Activated B cell treated with CpG ODN at 0.5 μM for 24 hours (primary cell): ENCODE measurements around the gene PPP3R1. TPM values are rescaled to one million over a fixed set of nuclear protein-coding genes. Genes with fewer than 3 reads are reported as not detected.

Source experiments
- ATAC-seq: fragments of 200-7000 bp; cut with Tn5 transposase; one replicate; pipeline ENCODE4 v1.10.0; 2021; ENCODE audit warnings: low read depth, mild to moderate bottlenecking, moderate library complexity
- CTCF ChIA-PET: fragments of 350-600 bp; sonication (Branson Sonifier 250); formaldehyde crosslinking; loops from one replicate; lab custom pipeline; 2021; ENCODE audit warnings: antibody characterized with exemption; lab: Charles Lee
- POLR2A ChIA-PET: fragments of 350-600 bp; sonication (Branson Sonifier 250); formaldehyde crosslinking; loops from one replicate; lab custom pipeline; 2021; ENCODE audit warnings: antibody characterized with exemption; lab: Charles Lee
- DNase-seq: peaks from one replicate; pipeline ENCODE4 v3.0.0; 2022
- H3K27ac Mint-ChIP-seq: one replicate; pipeline ENCODE4 v1.8.0; 2020; ENCODE audit warnings: mixed read lengths
- H3K27me3 Mint-ChIP-seq: one replicate; pipeline ENCODE4 v1.8.0; 2021; ENCODE audit warnings: mixed read lengths
- H3K36me3 Mint-ChIP-seq: one replicate; pipeline ENCODE4 v1.8.0; 2021; ENCODE audit warnings: low read depth, mixed read lengths
- H3K4me1 Mint-ChIP-seq: one replicate; pipeline ENCODE4 v1.8.0; 2021; ENCODE audit warnings: mixed read lengths
- H3K4me3 Mint-ChIP-seq: one replicate; pipeline ENCODE4 v1.8.0; 2020; ENCODE audit warnings: mild to moderate bottlenecking, mixed read lengths
- H3K9me3 Mint-ChIP-seq: one replicate; pipeline ENCODE4 v1.8.0; 2020; ENCODE audit warnings: mixed read lengths
- CTCF ChIP-seq: fragments of 200-600 bp; IDR thresholded peaks from one replicate; pipeline ENCODE4 v1.8.0; 2022; ENCODE audit warnings: antibody characterized with exemption, mild to moderate bottlenecking
- intact Hi-C: fragments of 100-400 bp; cut with micrococcal nuclease; formaldehyde crosslinking; loops from one replicate; pipeline ENCODE4 v1.15.1; 2024
- total RNA-seq: library from RNA; stranded (reverse); gene quantifications from 2 replicates; pipeline ENCODE4 v1.2.3, GENCODE V29; 2022

The PPP3R1 gene
- total RNA-seq, 1 donor from 2014 or later = 53.5 TPM

- Mint-ChIP-seq H3K4me3 (peak overlapping the region; percentile 96), H3K27me3 (no peaks in the 10 kb centered on the region), H3K36me3 (peaks cover 22% of the 10 kb centered on the region), H3K4me1 (peaks cover 35% of the 10 kb centered on the region), H3K27ac (peak overlapping the region; percentile 95), H3K9me3 (no peaks in the 10 kb centered on the region)
- intact Hi-C loops = loop anchor here (5.0 kb wide), 2 partner anchors 534 to 654 kb away; no protein-coding TSS in a partner anchor
- CTCF ChIA-PET = interaction anchor here (0.7 to 1.7 kb wide), 5 partner anchors 56 to 205 kb away, joined by 3 to 6 read pairs (median 3); no protein-coding TSS in a partner anchor
- POLR2A ChIA-PET = interaction anchor here (0.7 to 3.7 kb wide), 10 partner anchors 29 to 454 kb away, joined by 3 to 24 read pairs (median 6); partner anchors contain the start of genes PLEK and PNO1
- ATAC-seq (no peak), DNase-seq (no peak)
- no peak for TF ChIP-seq CTCF
These were observed 1.1 kb upstream of the PPP3R1 start for GRCh38 chr2:68253219-68254068.

- Mint-ChIP-seq H3K36me3 (peaks cover 22% of the 10 kb centered on the region), H3K9me3 (no peaks in the 10 kb centered on the region), H3K4me3 (peak overlapping the region; percentile 96), H3K4me1 (peaks cover 35% of the 10 kb centered on the region), H3K27ac (peak overlapping the region; percentile 95), H3K27me3 (no peaks in the 10 kb centered on the region)
- DNase-seq (peak; percentile 54), ATAC-seq (peak; percentile 3)
- ChIA-PET POLR2A (interaction anchor here (0.7 to 3.7 kb wide), 10 partner anchors 9 to 189 kb away, joined by 3 to 24 read pairs (median 5); partner anchors contain the start of genes C1D, PLEK and PNO1), CTCF (interaction anchor here (0.6 to 3.0 kb wide), 5 partner anchors 8 to 190 kb away, joined by 3 to 23 read pairs (median 3); no protein-coding TSS in a partner anchor)
- intact Hi-C loops = loop anchor here (1.0 to 5.0 kb wide), 11 partner anchors 15 to 655 kb away; partner anchors contain the start of genes APLF, C1D, FBXO48 and PLEK
- no peak for TF ChIP-seq CTCF
These were observed 405 bp downstream of the PPP3R1 start for GRCh38 chr2:68251855-68252399.

GRCh38 chr2:68251187-68251854 is 1.0 kb downstream of the PPP3R1 start:
- Mint-ChIP-seq H3K27me3 (no peaks in the 10 kb centered on the region), H3K4me3 (peak overlapping the region; percentile 89), H3K27ac (peak overlapping the region; percentile 92), H3K4me1 (peaks cover 35% of the 10 kb centered on the region), H3K9me3 (no peaks in the 10 kb centered on the region), H3K36me3 (peaks cover 22% of the 10 kb centered on the region)
- CTCF ChIA-PET = interaction anchor here (0.7 to 3.0 kb wide), 5 partner anchors 15 to 190 kb away, joined by 3 to 23 read pairs (median 3); no protein-coding TSS in a partner anchor
- intact Hi-C loops = loop anchor here (1.0 to 5.0 kb wide), 7 partner anchors 15 to 656 kb away; partner anchors contain the start of gene PLEK
- POLR2A ChIA-PET = interaction anchor here (1.0 to 3.7 kb wide), 5 partner anchors 51 to 190 kb away, joined by 3 to 22 read pairs (median 11); partner anchors contain the start of gene PNO1
- ATAC-seq (peak; percentile 66), DNase-seq (peak; percentile 41)
- TF ChIP-seq CTCF = no peak

- TF ChIP-seq CTCF = no peak
- Mint-ChIP-seq H3K4me1 (peaks cover 33% of the 10 kb centered on the region), H3K27me3 (no peaks in the 10 kb centered on the region), H3K4me3 (peak overlapping the region; percentile 89), H3K9me3 (no peaks in the 10 kb centered on the region), H3K27ac (peak overlapping the region; percentile 92), H3K36me3 (peaks cover 22% of the 10 kb centered on the region)
- ChIA-PET POLR2A (interaction anchor here (0.6 to 3.7 kb wide), 8 partner anchors 9 to 191 kb away, joined by 3 to 22 read pairs (median 4); partner anchors contain the start of gene PNO1), CTCF (interaction anchor here (0.7 to 3.0 kb wide), 7 partner anchors 16 to 191 kb away, joined by 3 to 23 read pairs (median 4); no protein-coding TSS in a partner anchor)
- no peak for ATAC-seq
- DNase-seq = no peak
- intact Hi-C loops = loop anchor here (1.0 to 5.0 kb wide), 7 partner anchors 14 to 657 kb away; partner anchors contain the start of gene PLEK
These were observed 1.6 kb downstream of the PPP3R1 start for GRCh38 chr2:68250652-68251186.
